AG09319 (cell line): ENCODE measurements around the gene PCNX2.

ENCODE experiments used
- DNase-seq: peaks from one replicate; pipeline ENCODE4 v3.0.0-alpha.2; 2010; ENCODE audit warnings: low read depth; ENCODE audit errors: extremely low read depth
- TF ChIP-seq, protein P1 (sequence below): IDR thresholded peaks from 2 replicates; pipeline ENCODE4 v1.5.1; 2011; ENCODE audit warnings: low read depth, mild to moderate bottlenecking, inconsistent platforms, low read length, moderate library complexity

PCNX2 gene

DNA sequence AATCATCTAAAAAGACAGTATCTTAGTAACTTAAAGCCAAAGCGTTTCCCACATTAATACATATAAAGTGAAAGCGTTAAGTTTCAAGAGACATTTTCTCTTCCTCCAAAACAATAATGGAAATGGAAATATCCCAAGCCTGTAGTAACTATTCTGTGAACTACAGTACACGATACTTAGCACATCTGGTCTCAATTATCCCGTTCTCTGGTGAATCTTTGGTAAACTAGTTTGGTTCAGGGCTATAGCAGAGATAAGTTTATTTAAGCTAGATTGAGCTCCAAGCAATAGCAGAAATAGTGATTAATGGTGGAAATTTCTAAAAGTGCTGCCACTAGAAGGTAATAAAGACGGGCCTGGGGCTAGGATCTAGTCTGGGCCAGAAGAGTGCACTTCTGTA is 55.2 kb downstream of the PCNX2 start:
- peak; percentile 42 for DNase-seq
- TF ChIP-seq, protein P1, sequence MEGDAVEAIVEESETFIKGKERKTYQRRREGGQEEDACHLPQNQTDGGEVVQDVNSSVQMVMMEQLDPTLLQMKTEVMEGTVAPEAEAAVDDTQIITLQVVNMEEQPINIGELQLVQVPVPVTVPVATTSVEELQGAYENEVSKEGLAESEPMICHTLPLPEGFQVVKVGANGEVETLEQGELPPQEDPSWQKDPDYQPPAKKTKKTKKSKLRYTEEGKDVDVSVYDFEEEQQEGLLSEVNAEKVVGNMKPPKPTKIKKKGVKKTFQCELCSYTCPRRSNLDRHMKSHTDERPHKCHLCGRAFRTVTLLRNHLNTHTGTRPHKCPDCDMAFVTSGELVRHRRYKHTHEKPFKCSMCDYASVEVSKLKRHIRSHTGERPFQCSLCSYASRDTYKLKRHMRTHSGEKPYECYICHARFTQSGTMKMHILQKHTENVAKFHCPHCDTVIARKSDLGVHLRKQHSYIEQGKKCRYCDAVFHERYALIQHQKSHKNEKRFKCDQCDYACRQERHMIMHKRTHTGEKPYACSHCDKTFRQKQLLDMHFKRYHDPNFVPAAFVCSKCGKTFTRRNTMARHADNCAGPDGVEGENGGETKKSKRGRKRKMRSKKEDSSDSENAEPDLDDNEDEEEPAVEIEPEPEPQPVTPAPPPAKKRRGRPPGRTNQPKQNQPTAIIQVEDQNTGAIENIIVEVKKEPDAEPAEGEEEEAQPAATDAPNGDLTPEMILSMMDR: no peak

DNA sequence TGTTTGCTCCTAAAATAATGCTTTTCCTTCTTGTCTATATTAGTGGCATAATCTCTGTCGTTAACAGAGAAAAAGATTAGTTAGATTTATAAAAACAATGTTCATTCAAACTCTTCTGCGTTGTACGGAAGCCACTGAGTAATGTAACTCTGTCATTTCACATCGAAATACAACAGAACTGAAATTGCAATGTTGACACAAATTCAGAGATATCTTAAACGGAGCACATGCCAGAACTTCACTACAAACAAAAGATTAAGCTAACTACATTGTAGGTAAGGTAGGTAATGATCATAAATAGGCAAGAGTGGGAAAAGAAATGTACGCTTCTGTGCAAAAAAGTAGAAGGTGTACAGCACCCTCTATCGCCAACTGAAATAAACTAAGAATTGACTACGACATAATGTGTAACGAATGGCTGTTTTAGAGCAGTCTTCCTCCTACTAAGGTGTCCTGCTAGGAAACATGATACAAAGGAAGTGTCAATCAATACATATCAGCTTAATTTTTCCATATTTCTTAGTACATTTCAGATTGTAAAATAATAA is 56.6 kb downstream of the PCNX2 start:
- TF ChIP-seq, protein P1: no peak
- no peak for DNase-seq

DNA sequence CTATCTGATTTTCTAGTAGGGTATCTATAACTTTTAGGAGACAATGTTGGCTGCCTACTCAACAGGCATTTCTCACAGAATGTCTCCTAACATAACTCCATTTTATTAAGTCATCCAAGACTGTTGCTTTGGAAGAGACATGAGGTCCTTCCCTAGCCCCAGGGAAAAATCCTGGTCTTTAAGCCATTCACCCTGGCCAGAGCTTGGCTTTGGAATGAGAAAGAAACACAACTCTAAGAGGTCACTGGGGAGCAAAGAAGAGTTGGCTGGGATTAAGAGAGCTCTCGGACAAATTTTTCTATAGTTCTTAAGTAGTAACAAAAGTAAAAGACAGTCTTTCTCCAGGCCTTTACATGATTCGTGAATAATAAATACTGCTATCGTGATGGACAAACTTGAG is 57.9 kb downstream of the PCNX2 start:
- DNase-seq: no peak
- TF ChIP-seq, protein P1: no peak

DNA sequence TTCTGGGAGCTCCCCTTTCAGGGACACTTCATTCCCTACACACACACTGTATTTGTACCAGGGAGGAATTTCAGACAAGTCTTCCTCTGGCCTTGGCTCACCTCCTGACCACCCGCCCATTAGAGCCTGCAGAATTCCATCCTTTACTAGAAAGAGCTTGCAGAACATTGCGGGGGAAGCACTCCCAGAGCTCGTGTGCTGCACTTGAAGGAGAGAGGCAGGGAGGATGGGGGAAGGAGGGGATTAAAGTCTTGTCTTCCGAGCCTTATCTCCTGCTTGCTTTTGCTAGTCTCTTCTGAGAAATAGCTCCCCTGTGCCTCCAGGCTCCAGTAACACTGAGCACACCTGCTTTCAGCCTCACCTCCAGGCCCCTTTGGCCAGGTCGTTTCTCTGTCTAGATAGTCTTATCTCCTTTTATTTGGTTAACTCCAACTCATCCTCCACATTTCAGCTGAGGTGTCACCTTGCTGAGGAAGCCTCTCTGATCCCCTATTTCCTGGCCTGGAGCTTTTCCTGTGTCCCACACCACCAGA is 62.0 kb downstream of the PCNX2 start:
- no peak for DNase-seq
- TF ChIP-seq, protein P1: no peak

DNA sequence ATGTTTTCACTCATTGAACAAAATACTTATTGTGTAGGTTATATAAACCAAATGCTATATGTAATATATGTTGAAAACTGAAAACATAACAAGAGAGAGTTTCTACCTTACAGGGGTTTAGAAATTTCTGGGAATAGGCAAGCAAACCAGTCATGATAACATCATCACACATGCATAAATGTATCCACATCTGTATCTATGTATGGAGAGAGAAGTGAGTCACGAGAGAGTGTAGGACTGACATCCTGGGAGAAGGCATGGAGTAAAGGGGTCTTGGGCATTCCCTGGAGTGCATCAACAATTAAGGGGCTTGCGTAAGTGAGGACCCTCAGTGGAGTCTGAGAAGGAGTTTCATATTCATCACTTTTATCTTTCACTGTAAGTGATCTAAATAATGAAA is 65.5 kb downstream of the PCNX2 start:
- no peak for DNase-seq
- TF ChIP-seq, protein P1: no peak

DNA sequence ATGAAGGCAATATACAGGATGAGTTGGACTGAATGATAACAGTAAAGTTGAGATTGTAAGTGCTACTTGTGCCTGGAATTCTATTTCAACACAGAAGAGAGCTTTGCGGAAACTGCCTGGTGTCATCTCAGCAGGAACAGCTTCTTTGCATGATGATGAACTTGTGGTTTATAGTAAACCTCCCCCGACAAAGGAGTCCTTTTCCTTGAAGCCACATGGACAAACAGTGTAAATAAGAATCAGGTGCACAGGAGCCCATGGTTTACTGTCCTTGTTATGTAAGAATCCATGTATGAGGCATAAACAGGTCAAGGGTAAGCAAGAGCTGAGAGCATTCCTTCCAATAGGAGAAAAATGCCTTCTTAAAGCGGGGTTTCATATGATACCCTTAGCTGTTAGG is 66.2 kb downstream of the PCNX2 start:
- DNase-seq: no peak
- TF ChIP-seq, protein P1: no peak

DNA sequence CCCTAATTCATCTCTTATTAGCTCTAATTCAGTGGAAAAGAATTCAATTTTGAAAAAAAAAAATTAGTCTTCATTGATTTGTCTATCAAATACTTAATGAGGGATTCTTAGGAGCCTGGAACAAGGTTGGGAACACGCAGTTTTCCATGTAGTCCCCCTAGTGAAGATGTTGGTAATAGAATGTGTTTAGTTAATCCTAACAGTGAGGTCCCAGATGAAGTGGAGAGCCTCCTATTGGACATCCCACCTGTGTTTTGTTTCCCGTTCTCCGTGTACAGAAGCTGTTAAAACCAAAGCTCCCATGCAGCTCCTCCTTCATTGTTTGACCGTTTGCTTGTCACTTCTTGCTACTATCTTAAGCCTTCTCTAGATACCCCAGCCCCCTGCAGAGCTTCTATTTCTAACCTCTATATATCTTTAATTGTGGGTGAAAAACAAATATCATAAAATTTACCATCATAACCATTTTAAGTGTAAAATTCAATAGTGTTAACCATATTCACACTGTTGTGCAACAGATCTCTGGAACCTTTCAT is 67.5 kb downstream of the PCNX2 start:
- DNase-seq: no peak
- TF ChIP-seq, protein P1: no peak
